Mesenteric fat pad (tissue), 1 donor: ENCODE measurements around the gene USP54. TPM values are rescaled to one million over a fixed set of nuclear protein-coding genes. Genes with fewer than 3 reads are reported as not detected.
"Not testable (repeated sequence)": the region's sequence is repeated elsewhere in the genome, so short reads cannot be mapped to it uniquely, and the experiment has no call there.

Experiments used
- DNase-seq: peaks from one replicate; pipeline ENCODE4 v3.0.0-alpha.2; 2020; ENCODE audit warnings: low spot score
- total RNA-seq: library from RNA; stranded (reverse); fragmentation: NEBNext Ultra II Directional; extraction: Animal tissue kit (Norgen Biotek cat#: 25700); gene quantifications from one replicate; pipeline ENCODE4 v1.2.1, GENCODE V29; 2021
- donor health status: DM: yes; HTN: yes; CAD: no.

USP54 gene
- total RNA-seq, 1 donor from 2014 or later: 16.0 TPM

- DNase-seq: no peak
Observed at GRCh38 chr10:73591935-73592699, 975 bp upstream of the USP54 start.

GRCh38 chr10:73589563-73590126 is 1.5 kb downstream of the USP54 start:
- no peak for DNase-seq

- DNase-seq: no peak
Observed at GRCh38 chr10:73588656-73589055, 2.5 kb downstream of the USP54 start.

GRCh38 chr10:73586583-73586984 is 4.6 kb downstream of the USP54 start:
- DNase-seq: no peak

GRCh38 chr10:73585327-73585726 is 5.8 kb downstream of the USP54 start:
- DNase-seq: no peak

- DNase-seq: no peak
Observed at GRCh38 chr10:73584737-73585136, 6.4 kb downstream of the USP54 start.

GRCh38 chr10:73581918-73582317 is 9.2 kb downstream of the USP54 start:
- no peak for DNase-seq

- DNase-seq: not testable (repeated sequence)
Observed at GRCh38 chr10:73578927-73579326, 12.2 kb downstream of the USP54 start.

GRCh38 chr10:73577788-73578187 is 13.4 kb downstream of the USP54 start:
- DNase-seq: no peak

- DNase-seq: no peak
Observed at GRCh38 chr10:73576890-73577591, 14.1 kb downstream of the USP54 start.

GRCh38 chr10:73576178-73576889 is 14.8 kb downstream of the USP54 start:
- no peak for DNase-seq

GRCh38 chr10:73567025-73567424 is 24.1 kb downstream of the USP54 start:
- not testable (repeated sequence) for DNase-seq

GRCh38 chr10:73561192-73561591 is 29.9 kb downstream of the USP54 start:
- DNase-seq: no peak

- DNase-seq: no peak
Observed at GRCh38 chr10:73559590-73559989, 31.6 kb downstream of the USP54 start.

GRCh38 chr10:73556855-73557254 is 34.3 kb downstream of the USP54 start:
- DNase-seq: no peak

- no peak for DNase-seq
Observed at GRCh38 chr10:73554721-73555120, 36.4 kb downstream of the USP54 start.

GRCh38 chr10:73553761-73554160 is 37.4 kb downstream of the USP54 start:
- no peak for DNase-seq

- DNase-seq: no peak
Observed at GRCh38 chr10:73552819-73553715, 38.1 kb downstream of the USP54 start.

GRCh38 chr10:73551515-73551914 is 39.6 kb downstream of the USP54 start:
- no peak for DNase-seq

- no peak for DNase-seq
Observed at GRCh38 chr10:73545357-73545756, 45.8 kb downstream of the USP54 start.

- DNase-seq: no peak
Observed at GRCh38 chr10:73537709-73538108, 53.4 kb downstream of the USP54 start.
